Inferior parietal cortex (tissue), 1 donor: ENCODE measurements around the gene C1orf232.

Experiments
- DNase-seq: peaks from one replicate; pipeline ENCODE4 v3.0.0-alpha.2; 2016; ENCODE audit errors: extremely low spot score

C1orf232 gene

DNA sequence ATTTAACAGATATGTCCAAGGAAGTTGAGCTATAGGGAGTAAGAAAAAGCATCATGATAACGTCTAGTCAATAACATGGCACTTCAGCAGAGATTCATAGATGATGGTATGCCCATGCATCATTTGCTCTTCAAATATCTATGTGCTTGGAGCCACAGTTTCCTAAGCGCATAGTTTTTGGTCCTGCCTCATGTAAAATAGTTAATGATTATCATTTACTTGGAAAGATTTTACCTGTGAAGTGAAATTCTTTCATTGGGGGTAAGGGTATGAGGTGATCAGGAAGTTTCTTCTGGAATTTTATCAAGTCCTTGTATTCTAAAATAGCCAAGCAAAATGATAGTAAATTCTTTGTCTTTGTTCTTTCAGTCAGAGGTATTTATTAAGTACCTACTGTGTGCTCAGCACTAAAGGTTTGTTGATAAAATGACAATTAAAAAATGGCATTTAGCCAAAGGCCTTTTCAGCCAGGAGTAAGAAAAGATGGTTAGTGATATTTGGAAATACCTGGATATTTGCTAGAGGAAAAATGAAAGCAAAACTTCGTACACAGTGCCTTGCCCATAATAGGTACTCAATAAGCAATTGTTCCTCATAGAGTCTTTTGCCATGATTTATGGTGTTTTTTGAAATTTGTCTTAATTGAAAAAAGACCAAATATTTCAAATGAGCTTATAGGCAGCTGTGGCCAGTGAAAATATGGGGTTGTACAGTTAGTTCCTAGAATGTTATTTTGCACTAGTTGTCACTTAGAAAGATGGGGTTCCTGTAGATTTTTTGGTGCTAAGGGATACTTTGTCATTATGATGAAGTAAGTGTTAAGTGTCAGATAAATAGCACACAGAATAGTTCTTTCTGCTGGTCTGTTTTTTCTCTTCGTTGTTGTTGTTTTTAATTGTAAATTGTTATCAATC, 44.1 kb downstream of the C1orf232 start:
- DNase-seq: no peak

DNA sequence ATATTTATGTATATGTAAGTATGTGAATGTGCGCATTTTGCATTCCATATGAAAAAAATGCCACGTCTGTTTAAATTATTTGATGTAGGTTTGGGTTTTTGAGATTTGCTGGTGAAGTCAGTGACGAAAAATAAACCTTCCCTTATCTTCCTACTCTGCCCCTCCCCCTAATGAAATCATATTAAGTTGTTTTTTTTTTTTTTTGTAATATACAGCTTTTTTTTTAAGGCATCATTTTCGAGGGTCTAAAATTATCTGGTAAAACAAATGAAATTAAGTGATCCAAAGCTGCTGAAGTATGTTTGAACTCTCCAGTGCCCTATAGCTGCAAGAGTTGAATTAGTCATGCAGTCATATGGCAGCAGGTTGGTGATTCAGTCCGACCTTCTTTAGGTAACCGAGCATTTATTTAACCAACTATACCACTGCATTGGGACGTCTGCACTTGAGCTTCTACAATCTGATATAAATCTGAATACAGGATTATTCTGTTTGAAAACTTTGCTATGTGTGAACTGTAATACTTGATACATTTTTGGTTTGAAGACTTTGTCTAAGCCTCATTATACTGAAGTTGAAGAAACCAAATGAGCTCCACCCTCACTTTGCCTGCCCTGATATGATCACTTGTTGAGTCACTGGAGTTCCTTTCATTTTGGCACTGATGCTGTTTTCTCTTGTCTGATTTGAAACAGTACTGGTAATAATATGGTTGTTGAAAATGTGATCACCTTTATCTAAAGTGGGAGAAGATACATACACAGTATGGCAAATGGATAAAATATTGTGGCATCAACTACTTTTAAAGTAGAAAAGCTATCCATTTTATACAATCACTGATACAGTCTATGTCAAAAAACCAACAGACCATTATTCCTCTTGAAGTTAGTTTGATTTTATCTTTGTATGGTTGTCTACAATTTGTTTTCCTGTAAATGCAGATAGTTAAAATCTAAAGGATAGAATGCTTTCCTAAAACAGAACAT, 45.5 kb downstream of the C1orf232 start:
- no peak for DNase-seq

DNA sequence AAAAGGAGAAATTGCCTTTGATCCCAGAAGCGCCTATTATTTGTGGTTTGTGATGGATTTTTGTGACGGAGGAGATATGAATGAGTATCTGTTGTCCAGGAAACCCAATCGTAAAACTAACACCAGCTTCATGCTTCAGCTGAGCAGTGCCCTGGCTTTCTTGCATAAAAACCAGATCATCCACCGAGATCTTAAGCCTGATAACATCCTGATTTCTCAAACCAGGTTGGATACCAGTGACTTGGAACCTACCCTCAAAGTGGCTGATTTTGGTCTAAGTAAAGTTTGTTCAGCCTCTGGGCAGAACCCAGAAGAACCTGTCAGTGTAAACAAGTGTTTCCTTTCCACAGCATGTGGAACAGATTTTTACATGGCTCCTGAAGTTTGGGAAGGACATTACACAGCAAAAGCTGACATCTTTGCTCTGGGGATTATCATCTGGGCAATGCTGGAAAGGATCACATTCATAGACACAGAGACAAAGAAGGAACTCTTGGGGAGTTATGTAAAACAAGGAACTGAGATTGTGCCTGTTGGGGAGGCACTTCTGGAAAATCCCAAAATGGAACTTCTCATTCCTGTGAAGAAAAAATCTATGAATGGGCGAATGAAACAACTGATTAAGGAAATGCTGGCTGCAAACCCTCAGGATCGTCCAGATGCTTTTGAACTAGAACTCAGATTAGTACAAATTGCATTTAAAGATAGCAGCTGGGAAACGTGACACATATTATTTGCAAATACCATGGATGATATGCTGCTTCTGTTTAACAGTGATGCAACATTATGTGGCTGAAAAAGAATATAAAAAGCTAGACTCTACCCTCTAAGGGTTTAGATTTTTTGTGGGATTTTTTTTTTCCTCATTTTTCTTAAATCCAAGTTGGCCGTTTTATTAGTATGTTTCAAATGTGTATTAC, 46.6 kb downstream of the C1orf232 start:
- DNase-seq: no peak

DNA sequence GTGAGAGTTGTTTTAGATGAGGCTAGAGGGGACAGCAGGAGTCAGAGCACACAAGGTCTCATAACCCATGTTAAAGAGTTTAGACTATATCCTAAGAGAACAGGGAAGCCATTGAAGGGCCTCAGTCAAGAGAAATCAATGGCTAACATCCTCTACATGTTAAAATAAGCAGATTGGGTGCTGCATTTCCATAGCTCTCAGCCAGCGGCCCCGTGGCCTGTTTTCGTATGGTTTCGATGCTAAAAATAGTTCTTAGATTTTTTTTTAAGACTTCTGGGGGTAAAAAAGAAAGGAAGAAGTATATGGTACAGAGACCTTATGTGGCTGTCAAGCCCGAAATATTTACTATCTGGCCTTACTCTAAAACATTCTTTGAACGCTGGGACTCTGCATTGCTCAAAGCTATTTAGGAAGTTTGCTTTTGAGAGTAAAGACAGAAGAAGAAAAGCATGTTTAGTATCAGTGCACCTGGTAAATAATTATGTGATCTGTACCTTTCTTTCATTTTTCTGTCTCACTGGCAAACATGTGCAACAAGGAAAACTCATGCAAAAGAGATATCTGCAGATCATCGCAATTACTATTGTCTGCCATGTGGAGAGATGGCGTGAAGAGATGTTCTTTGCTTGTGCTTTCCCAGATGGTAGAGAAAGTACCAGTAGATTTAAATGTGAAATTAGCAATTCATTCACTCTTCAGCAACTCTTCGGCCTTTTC, 48.7 kb downstream of the C1orf232 start:
- DNase-seq: no peak

DNA sequence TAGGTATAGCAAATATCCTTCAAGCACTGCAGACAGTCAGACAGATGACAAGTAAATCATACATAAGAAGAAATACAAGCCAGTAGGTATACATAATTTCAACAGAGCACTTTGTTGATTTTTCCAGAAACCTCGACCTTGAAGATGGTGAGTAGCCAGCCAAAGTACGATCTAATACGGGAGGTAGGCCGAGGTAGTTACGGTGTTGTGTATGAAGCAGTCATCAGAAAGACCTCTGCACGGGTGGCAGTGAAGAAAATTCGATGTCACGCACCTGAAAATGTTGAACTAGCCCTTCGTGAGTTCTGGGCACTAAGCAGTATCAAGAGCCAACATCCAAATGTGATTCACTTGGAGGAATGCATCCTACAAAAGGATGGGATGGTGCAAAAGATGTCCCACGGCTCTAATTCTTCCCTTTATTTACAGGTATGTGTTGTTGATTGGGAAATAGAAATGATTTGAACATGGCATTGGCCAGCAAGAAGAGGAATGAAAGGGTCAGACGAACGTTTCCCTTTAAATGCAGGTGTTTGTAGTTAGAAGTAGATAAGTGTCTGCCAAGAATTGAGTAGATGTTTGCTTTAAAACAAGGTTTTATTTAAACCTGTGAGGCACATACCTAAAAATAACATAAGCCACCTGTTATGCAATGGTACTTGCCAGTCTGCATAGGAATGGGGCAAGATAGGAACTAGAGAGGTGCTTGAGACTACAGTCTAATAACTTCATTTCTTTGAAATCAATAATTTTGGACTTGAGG, 54.4 kb downstream of the C1orf232 start:
- DNase-seq: no peak
